ENCODE data around the gene NOC2L.
"Not testable (repeated sequence)": the region's sequence is repeated elsewhere in the genome, so short reads cannot be mapped to it uniquely, and the experiment has no call there.

NOC2L gene

GRCh38 chr1:950881-951280 lies 8.2 kb downstream of the NOC2L start:
- no peaks in the 10 kb centered on the region for H3K9me3 ChIP-seq (ENCODE audit: control insufficient read depth, low read length)
- no peaks in the 10 kb centered on the region for H3K4me1 ChIP-seq (ENCODE audit: control insufficient read depth, insufficient read depth, low read length)
- no peaks in the 10 kb centered on the region for H3K27me3 ChIP-seq (ENCODE audit: control insufficient read depth, insufficient read depth, low read length)
- no peak overlapping the region for H3K4me3 ChIP-seq (ENCODE audit: low read length)
- no peak overlapping the region for H3K9ac ChIP-seq (ENCODE audit: low read length)
- H3K36me3 ChIP-seq (ENCODE audit: control insufficient read depth, insufficient read depth, low read length), result peaks cover 19% of the 10 kb centered on the region

GRCh38 chr1:950268-950667 lies 8.8 kb downstream of the NOC2L start:
- H3K4me1 ChIP-seq (ENCODE audit: control insufficient read depth, insufficient read depth, low read length), result no peaks in the 10 kb centered on the region
- no peak overlapping the region for H3K9ac ChIP-seq (ENCODE audit: low read length)
- H3K36me3 ChIP-seq (ENCODE audit: control insufficient read depth, insufficient read depth, low read length), result peaks cover 14% of the 10 kb centered on the region
- no peaks in the 10 kb centered on the region for H3K9me3 ChIP-seq (ENCODE audit: control insufficient read depth, low read length)
- H3K27me3 ChIP-seq (ENCODE audit: control insufficient read depth, insufficient read depth, low read length), result no peaks in the 10 kb centered on the region
- no peak overlapping the region for H3K4me3 ChIP-seq (ENCODE audit: low read length)

DNA sequence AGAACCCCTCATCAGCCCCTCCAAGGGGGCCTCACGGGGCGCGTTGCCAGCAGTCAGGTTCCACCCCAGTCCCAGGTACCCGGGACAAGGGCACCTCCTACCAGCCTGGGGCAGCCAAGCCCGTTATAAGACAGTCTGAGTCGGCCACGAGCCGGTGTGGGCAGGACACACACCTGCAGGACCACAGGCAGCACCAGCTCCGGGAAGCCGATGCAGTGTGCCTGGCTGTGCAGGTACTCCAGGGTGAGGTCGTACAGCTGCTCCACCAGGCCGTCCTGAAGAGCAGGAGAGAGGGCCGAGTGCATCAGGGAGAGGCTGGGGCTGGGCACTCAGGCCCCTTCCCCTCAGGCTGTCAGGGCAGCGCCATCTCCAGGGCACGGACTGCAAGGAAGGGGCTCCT lies 11.1 kb downstream of the NOC2L start:
- Histone ChIP-seq H3K4me1 (ENCODE audit: control insufficient read depth, insufficient read depth, low read length) (peaks cover 6% of the 10 kb centered on the region), H3K9ac (ENCODE audit: low read length) (no peak overlapping the region), H3K27me3 (ENCODE audit: control insufficient read depth, insufficient read depth, low read length) (peaks cover 5% of the 10 kb centered on the region), H3K4me3 (ENCODE audit: low read length) (no peak overlapping the region), H3K36me3 (ENCODE audit: control insufficient read depth, insufficient read depth, low read length) (peaks cover 14% of the 10 kb centered on the region), H3K9me3 (ENCODE audit: control insufficient read depth, low read length) (no peaks in the 10 kb centered on the region)

GRCh38 chr1:946811-947210 lies 12.2 kb downstream of the NOC2L start:
- H3K36me3 ChIP-seq (ENCODE audit: control insufficient read depth, insufficient read depth, low read length), result peaks cover 14% of the 10 kb centered on the region
- not testable (repeated sequence) for H3K4me3 ChIP-seq (ENCODE audit: low read length); H3K9me3 ChIP-seq (ENCODE audit: control insufficient read depth, low read length); H3K9ac ChIP-seq (ENCODE audit: low read length)
- peaks cover 14% of the 10 kb centered on the region for H3K4me1 ChIP-seq (ENCODE audit: control insufficient read depth, insufficient read depth, low read length)
- H3K27me3 ChIP-seq (ENCODE audit: control insufficient read depth, insufficient read depth, low read length), result peaks cover 16% of the 10 kb centered on the region

GRCh38 chr1:945688-946556 lies 13.1 kb downstream of the NOC2L start:
- H3K4me1 ChIP-seq (ENCODE audit: control insufficient read depth, insufficient read depth, low read length), result peaks cover 20% of the 10 kb centered on the region
- H3K27me3 ChIP-seq (ENCODE audit: control insufficient read depth, insufficient read depth, low read length), result peaks cover 25% of the 10 kb centered on the region
- peaks cover 14% of the 10 kb centered on the region for H3K36me3 ChIP-seq (ENCODE audit: control insufficient read depth, insufficient read depth, low read length)
- no peaks in the 10 kb centered on the region for H3K9me3 ChIP-seq (ENCODE audit: control insufficient read depth, low read length)
- H3K9ac ChIP-seq (ENCODE audit: low read length), result no peak overlapping the region
- H3K4me3 ChIP-seq (ENCODE audit: low read length), result no peak overlapping the region

DNA sequence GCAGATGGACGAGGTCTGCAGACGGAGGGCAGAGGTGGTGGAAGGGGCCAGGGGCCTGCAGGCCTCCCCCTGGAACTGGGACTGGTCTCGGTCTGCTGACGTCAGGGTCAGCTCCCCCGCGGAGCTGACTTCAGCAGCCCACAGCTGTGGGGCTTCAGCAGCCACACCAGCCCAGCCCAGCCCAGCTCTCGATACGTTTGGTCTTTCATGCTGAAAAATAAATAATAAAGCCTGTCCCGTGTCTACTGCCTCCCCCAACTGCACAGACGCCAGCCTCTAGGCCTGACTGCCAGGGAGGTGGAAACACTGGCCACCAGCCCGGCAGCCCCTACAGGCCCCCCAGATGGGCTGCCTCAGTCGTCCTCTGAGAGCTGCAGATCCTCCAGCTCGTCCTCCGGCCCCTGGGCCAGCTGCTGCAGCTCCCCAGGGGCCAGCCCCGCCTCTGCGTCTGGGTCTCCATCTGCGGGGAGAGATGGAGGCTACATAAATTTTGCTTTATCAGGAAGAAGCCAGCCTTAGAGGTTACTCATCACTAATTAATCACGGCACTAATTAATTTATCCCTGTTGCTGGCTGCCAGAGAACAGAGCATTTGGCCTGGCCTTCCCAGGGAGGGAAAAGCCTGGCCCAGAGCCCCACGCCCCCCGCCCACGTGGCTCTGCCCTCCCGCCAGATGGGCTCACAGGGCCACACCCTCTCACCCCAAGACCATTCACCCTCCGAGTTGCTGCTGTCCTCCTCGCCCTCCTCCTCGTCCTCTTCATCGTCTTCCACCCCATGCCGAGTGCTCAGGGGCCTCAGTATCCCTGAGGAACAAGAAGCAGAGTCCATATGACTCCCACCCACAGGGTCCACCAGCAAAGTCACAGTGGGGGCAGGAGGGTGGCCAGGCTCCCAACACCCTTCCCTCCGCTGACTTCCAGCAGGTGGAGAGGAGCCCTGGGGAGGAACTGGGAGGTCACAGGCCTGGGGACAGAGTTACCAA lies 14.4 kb downstream of the NOC2L start:
- H3K36me3 ChIP-seq (ENCODE audit: control insufficient read depth, insufficient read depth, low read length), result peaks cover 11% of the 10 kb centered on the region
- peaks cover 29% of the 10 kb centered on the region for H3K4me1 ChIP-seq (ENCODE audit: control insufficient read depth, insufficient read depth, low read length)

GRCh38 chr1:943545-944340 lies 15.3 kb downstream of the NOC2L start:
- Histone ChIP-seq H3K4me1 (ENCODE audit: control insufficient read depth, insufficient read depth, low read length) (peaks cover 33% of the 10 kb centered on the region), H3K9me3 (ENCODE audit: control insufficient read depth, low read length) (no peaks in the 10 kb centered on the region), H3K9ac (ENCODE audit: low read length) (no peak overlapping the region), H3K36me3 (ENCODE audit: control insufficient read depth, insufficient read depth, low read length) (peaks cover 11% of the 10 kb centered on the region), H3K4me3 (ENCODE audit: low read length) (no peak overlapping the region), H3K27me3 (ENCODE audit: control insufficient read depth, insufficient read depth, low read length) (peaks cover 44% of the 10 kb centered on the region)

More for the DNA sequence above, 14.4 kb downstream of the NOC2L start:
- H3K9ac ChIP-seq (ENCODE audit: low read length), result no peak overlapping the region
- H3K27me3 ChIP-seq (ENCODE audit: control insufficient read depth, insufficient read depth, low read length), result peaks cover 35% of the 10 kb centered on the region
- no peak overlapping the region for H3K4me3 ChIP-seq (ENCODE audit: low read length)
- no peaks in the 10 kb centered on the region for H3K9me3 ChIP-seq (ENCODE audit: control insufficient read depth, low read length)

- no peak overlapping the region for H3K9ac ChIP-seq (ENCODE audit: low read length)
- no peak overlapping the region for H3K4me3 ChIP-seq (ENCODE audit: low read length)
- H3K4me1 ChIP-seq (ENCODE audit: control insufficient read depth, insufficient read depth, low read length), result peaks cover 33% of the 10 kb centered on the region
- H3K36me3 ChIP-seq (ENCODE audit: control insufficient read depth, insufficient read depth, low read length), result peaks cover 11% of the 10 kb centered on the region
- peaks cover 46% of the 10 kb centered on the region for H3K27me3 ChIP-seq (ENCODE audit: control insufficient read depth, insufficient read depth, low read length)
- no peaks in the 10 kb centered on the region for H3K9me3 ChIP-seq (ENCODE audit: control insufficient read depth, low read length)
Measured at GRCh38 chr1:942864-943533, 16.1 kb downstream of the NOC2L start.

DNA sequence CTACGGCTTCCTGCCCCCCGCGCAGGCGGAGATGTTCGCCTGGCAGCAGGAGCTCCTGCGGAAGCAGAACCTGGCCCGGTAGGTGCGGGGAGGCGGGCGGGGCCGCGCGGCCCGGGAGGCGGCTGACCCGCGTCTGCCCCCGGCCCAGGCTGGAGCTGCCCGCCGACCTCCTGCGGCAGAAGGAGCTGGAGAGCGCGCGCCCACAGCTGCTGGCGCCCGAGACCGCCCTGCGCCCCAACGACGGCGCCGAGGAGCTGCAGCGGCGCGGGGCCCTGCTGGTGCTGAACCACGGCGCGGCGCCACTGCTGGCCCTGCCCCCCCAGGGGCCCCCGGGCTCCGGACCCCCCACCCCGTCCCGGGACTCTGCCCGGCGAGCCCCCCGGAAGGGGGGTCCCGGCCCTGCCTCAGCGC lies 16.6 kb downstream of the NOC2L start:
- peaks cover 5% of the 10 kb centered on the region for H3K36me3 ChIP-seq (ENCODE audit: control insufficient read depth, insufficient read depth, low read length)
- H3K9ac ChIP-seq (ENCODE audit: low read length), result no peak overlapping the region
- H3K4me1 ChIP-seq (ENCODE audit: control insufficient read depth, insufficient read depth, low read length), result peaks cover 36% of the 10 kb centered on the region
- H3K4me3 ChIP-seq (ENCODE audit: low read length), result no peak overlapping the region
- peaks cover 49% of the 10 kb centered on the region for H3K27me3 ChIP-seq (ENCODE audit: control insufficient read depth, insufficient read depth, low read length)
- H3K9me3 ChIP-seq (ENCODE audit: control insufficient read depth, low read length), result no peaks in the 10 kb centered on the region

- H3K9ac ChIP-seq (ENCODE audit: low read length), result no peak overlapping the region
- H3K36me3 ChIP-seq (ENCODE audit: control insufficient read depth, insufficient read depth, low read length), result no peaks in the 10 kb centered on the region
- H3K27me3 ChIP-seq (ENCODE audit: control insufficient read depth, insufficient read depth, low read length), result peaks cover 52% of the 10 kb centered on the region
- peaks cover 36% of the 10 kb centered on the region for H3K4me1 ChIP-seq (ENCODE audit: control insufficient read depth, insufficient read depth, low read length)
- no peak overlapping the region for H3K4me3 ChIP-seq (ENCODE audit: low read length)
- no peaks in the 10 kb centered on the region for H3K9me3 ChIP-seq (ENCODE audit: control insufficient read depth, low read length)
Measured at GRCh38 chr1:941588-942383, 17.3 kb downstream of the NOC2L start.

Measured in mucosa of stomach (tissue), 1 donor.